ENCODE data around the gene RAB19. TPM values are rescaled to one million over a fixed set of nuclear protein-coding genes. Genes with fewer than 3 reads are reported as not detected.

The RAB19 gene
- total RNA-seq, 1 experiment from 2014 or later, result 1.3 TPM

DNA sequence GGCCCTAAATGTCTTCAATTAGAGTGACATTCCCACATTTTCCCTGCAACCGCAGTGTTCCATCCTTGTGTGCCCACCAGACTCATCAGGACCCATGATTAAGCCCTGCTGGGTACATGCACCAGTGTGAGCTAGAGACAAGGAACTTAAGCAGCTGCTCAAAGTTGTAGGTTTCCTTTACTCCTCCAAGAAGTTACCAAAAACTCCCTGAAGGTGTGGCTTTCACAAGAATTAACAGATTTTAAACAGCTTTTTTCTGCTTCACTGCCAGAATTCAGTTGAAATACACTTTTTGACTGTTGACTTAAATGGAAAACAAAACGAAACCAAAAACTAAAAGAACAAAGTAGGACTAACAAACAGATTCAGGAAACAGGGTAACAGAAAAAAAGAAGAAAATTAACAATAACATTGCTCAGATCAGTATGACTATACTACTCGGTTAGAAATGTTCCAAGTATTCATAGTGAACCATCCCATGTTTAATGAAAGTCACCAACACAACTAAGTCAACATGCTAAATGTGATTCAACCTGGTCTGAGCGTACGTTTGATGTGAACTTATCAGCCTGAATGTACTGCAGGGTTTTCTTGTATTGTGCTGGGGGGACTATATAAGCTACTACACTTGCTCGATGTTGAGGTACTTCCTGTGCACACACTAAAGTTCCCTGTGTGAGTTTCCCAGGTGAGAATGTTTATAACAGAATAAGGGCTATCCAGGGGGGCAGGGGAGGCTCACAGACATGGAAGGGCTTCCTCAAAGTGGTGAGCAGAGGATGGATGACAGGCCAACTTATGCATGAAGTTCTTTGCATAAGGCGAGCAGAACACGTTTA lies 27.7 kb upstream of the RAB19 start:
- Histone ChIP-seq H3K4me3 (ENCODE audit: low read length) (no peak overlapping the region), H3K36me3 (ENCODE audit: low read depth, low read length) (peaks cover 8% of the 10 kb centered on the region), H3F3A (ENCODE audit: low read length, unreplicated experiment) (no peaks in the 10 kb centered on the region), H3K27ac (ENCODE audit: low read length) (no peak overlapping the region), H4K20me1 (ENCODE audit: low read length) (no peaks in the 10 kb centered on the region), H3K27me3 (ENCODE audit: low read length) (no peaks in the 10 kb centered on the region), H3K9me3 (ENCODE audit: low read length) (no peaks in the 10 kb centered on the region), H3K9me2 (replicated peaks; ENCODE audit: low read length) (no peaks in the 10 kb centered on the region), H3K79me2 (ENCODE audit: low read length) (no peaks in the 10 kb centered on the region), H3K4me1 (ENCODE audit: insufficient read depth, low read length) (no peaks in the 10 kb centered on the region), H3K4me2 (ENCODE audit: low read length) (no peak overlapping the region), H2AFZ (ENCODE audit: low read length) (no peak overlapping the region), H3K9ac (ENCODE audit: low read length) (no peak overlapping the region)
- CTCF ChIA-PET, result interaction anchor here (0.5 kb wide), 1 partner anchor 116 kb away, joined by 5 read pairs; no protein-coding TSS in a partner anchor
- ATAC-seq (peak; percentile 49), DNase-seq (no peak)
- intact Hi-C loops (cut with micrococcal nuclease), result no loop called here
- POLR2A ChIA-PET (ENCODE audit: unreplicated experiment), result no interaction called here
- no peak for TF ChIP-seq CTCF (conservative IDR thresholded peaks at IDR 0.05; ENCODE audit: low read depth, low read length)
- no peak for TF ChIP-seq EZH2phosphoT487 (IDR thresholded peaks at IDR 0.05; ENCODE audit: borderline replicate concordance, low read length)
- no peak for TF ChIP-seq EZH2 (IDR thresholded peaks at IDR 0.05; ENCODE audit: low read length, unreplicated experiment)
- no TSS peak for BruUV-seq (replicated peaks)

- Histone ChIP-seq H3K9me2 (replicated peaks; ENCODE audit: low read length) (no peaks in the 10 kb centered on the region), H3K36me3 (ENCODE audit: low read depth, low read length) (peaks cover 4% of the 10 kb centered on the region), H3F3A (ENCODE audit: low read length, unreplicated experiment) (no peaks in the 10 kb centered on the region), H3K9me3 (ENCODE audit: low read length) (no peaks in the 10 kb centered on the region), H3K9ac (ENCODE audit: low read length) (no peak overlapping the region), H3K4me3 (ENCODE audit: low read length) (no peak overlapping the region), H3K27me3 (ENCODE audit: low read length) (no peaks in the 10 kb centered on the region), H2AFZ (ENCODE audit: low read length) (no peak overlapping the region), H3K4me2 (ENCODE audit: low read length) (no peak overlapping the region), H4K20me1 (ENCODE audit: low read length) (no peaks in the 10 kb centered on the region), H3K27ac (ENCODE audit: low read length) (no peak overlapping the region), H3K4me1 (ENCODE audit: insufficient read depth, low read length) (peaks cover 6% of the 10 kb centered on the region; the same call in 1 of the 2 replicates), H3K79me2 (ENCODE audit: low read length) (peaks cover 24% of the 10 kb centered on the region; the same call in 1 of the 2 replicates)
- BruUV-seq (replicated peaks), result no TSS peak
- no peak for ATAC-seq
- DNase-seq, result no peak
- ChIA-PET CTCF (no interaction called here), POLR2A (ENCODE audit: unreplicated experiment) (no interaction called here)
- intact Hi-C loops (cut with micrococcal nuclease), result no loop called here
- no peak for TF ChIP-seq CTCF (conservative IDR thresholded peaks at IDR 0.05; ENCODE audit: low read depth, low read length)
- no peak for TF ChIP-seq EZH2 (IDR thresholded peaks at IDR 0.05; ENCODE audit: low read length, unreplicated experiment)
- TF ChIP-seq EZH2phosphoT487 (IDR thresholded peaks at IDR 0.05; ENCODE audit: borderline replicate concordance, low read length), result no peak
Observed at GRCh38 chr7:140383954-140384713, 19.7 kb upstream of the RAB19 start.
